ENCODE measurements around the gene UST. TPM values are rescaled to one million over a fixed set of nuclear protein-coding genes. Genes with fewer than 3 reads are reported as not detected.

The UST gene
- total and polyA plus RNA-seq, 9 of the 15 experiments (the other 6 are each of a cell fraction or from before 2014, with no cell fraction given), result 0.04 to 0.10 TPM; not detected in 7

GRCh38 chr6:149089510-149089909, 342.7 kb downstream of the UST start (continued):
- peak; percentile 85 for TF ChIP-seq REST (IDR thresholded peaks at IDR 0.05; ENCODE audit: borderline replicate concordance)
- TF ChIP-seq REST (CRISPR knock-in tag; IDR thresholded peaks at IDR 0.05; ENCODE audit: low read depth), result no peak
- no peak for TF ChIP-seq PHF8 (IDR thresholded peaks at IDR 0.05; ENCODE audit: borderline replicate concordance, low read length)
- no peak for TF ChIP-seq BHLHE40 (IDR thresholded peaks at IDR 0.05; ENCODE audit: low read length)
- TF ChIP-seq, protein P1, sequence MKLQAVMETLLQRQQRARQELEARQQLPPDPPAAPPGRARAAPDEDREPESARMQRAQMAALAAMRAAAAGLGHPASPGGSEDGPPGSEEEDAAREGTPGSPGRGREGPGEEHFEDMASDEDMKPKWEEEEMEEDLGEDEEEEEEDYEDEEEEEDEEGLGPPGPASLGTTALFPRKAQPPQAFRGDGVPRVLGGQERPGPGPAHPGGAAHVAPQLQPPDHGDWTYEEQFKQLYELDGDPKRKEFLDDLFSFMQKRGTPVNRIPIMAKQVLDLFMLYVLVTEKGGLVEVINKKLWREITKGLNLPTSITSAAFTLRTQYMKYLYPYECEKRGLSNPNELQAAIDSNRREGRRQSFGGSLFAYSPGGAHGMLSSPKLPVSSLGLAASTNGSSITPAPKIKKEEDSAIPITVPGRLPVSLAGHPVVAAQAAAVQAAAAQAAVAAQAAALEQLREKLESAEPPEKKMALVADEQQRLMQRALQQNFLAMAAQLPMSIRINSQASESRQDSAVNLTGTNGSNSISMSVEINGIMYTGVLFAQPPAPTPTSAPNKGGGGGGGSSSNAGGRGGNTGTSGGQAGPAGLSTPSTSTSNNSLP (IDR thresholded peaks at IDR 0.05; ENCODE audit: borderline replicate concordance, low read depth, low read length), result no peak
- no peak for TF ChIP-seq TCF3 (CRISPR knock-in tag; IDR thresholded peaks at IDR 0.05)
- TF ChIP-seq ARID2 (IDR thresholded peaks at IDR 0.05), result peak; percentile 39; the same call in 1 of the 2 replicates
- TF ChIP-seq ZNF740 (CRISPR knock-in tag; IDR thresholded peaks at IDR 0.05), result no peak
- TF ChIP-seq ZNF740 (tag; IDR thresholded peaks at IDR 0.05), result no peak
- no peak for TF ChIP-seq ZZZ3 (IDR thresholded peaks at IDR 0.05)
- TF ChIP-seq DEAF1 (CRISPR knock-in tag; IDR thresholded peaks at IDR 0.05), result peak; percentile 60
- TF ChIP-seq ZNF644 (tag; IDR thresholded peaks at IDR 0.05; ENCODE audit: low read depth), result no peak
- no peak for TF ChIP-seq FOXA1 (IDR thresholded peaks at IDR 0.05; ENCODE audit: borderline replicate concordance)
- TF ChIP-seq MAFK (IDR thresholded peaks at IDR 0.05; ENCODE audit: low read length), result peak; percentile 13; the same call in 1 of the 2 replicates
- TF ChIP-seq, protein P2, sequence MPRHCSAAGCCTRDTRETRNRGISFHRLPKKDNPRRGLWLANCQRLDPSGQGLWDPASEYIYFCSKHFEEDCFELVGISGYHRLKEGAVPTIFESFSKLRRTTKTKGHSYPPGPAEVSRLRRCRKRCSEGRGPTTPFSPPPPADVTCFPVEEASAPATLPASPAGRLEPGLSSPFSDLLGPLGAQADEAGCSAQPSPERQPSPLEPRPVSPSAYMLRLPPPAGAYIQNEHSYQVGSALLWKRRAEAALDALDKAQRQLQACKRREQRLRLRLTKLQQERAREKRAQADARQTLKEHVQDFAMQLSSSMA (CRISPR knock-in tag; IDR thresholded peaks at IDR 0.05), result no peak
- TF ChIP-seq SMC3 (conservative IDR thresholded peaks at IDR 0.05; ENCODE audit: insufficient read depth, low read depth, low read length), result peak; percentile 34; the same call in 1 of the 2 replicates
